ENCODE results near the gene RTBDN. TPM values are rescaled to one million over a fixed set of nuclear protein-coding genes. Genes with fewer than 3 reads are reported as not detected.

RTBDN gene
- total RNA-seq, 4 donors from 2014 or later, result not detected

DNA sequence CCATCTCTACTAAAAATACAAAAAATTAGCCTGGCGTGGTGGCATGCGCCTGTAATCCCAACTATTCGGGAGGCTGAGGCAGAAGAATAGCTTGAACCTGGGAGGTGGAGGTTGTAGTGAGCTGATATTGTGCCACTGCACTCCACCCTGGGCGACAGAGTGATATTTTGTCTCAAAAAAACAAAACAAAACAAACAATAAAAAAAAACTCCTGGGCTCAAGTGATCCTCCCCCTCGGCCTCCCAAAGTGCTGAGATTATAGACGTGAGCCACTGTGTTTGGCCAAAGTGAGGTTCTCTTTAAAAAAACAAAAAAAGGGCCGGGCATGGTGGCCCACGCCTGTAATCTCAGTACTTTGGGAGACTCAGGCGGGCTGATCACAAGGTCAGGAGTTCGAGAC, 46.9 kb downstream of the RTBDN start:
- WGBS, 2 donors, result 59 to 79% methylated on average over 7 to 10 of the region's 10 CpGs
- Histone ChIP-seq H3K27ac (peak overlapping the region; percentile 99), H3K4me3 (no peak overlapping the region), H3K36me3 (peaks cover 0 to 6% (median 0%) of the 10 kb centered on the region in 3 donors), H3K9me3 (no peaks in the 10 kb centered on the region), H3K27me3 (no peaks in the 10 kb centered on the region), H3K4me1 (peaks cover 66 to 86% (median 81%) of the 10 kb centered on the region in 3 donors)
- TF ChIP-seq, protein P1, sequence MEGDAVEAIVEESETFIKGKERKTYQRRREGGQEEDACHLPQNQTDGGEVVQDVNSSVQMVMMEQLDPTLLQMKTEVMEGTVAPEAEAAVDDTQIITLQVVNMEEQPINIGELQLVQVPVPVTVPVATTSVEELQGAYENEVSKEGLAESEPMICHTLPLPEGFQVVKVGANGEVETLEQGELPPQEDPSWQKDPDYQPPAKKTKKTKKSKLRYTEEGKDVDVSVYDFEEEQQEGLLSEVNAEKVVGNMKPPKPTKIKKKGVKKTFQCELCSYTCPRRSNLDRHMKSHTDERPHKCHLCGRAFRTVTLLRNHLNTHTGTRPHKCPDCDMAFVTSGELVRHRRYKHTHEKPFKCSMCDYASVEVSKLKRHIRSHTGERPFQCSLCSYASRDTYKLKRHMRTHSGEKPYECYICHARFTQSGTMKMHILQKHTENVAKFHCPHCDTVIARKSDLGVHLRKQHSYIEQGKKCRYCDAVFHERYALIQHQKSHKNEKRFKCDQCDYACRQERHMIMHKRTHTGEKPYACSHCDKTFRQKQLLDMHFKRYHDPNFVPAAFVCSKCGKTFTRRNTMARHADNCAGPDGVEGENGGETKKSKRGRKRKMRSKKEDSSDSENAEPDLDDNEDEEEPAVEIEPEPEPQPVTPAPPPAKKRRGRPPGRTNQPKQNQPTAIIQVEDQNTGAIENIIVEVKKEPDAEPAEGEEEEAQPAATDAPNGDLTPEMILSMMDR (IDR thresholded peaks at IDR 0.05), result no peak
- TF ChIP-seq POLR2A (IDR thresholded peaks at IDR 0.05), result no peak
- no peak for DNase-seq
- intact Hi-C loops (cut with DNase I), result no loop called here

DNA sequence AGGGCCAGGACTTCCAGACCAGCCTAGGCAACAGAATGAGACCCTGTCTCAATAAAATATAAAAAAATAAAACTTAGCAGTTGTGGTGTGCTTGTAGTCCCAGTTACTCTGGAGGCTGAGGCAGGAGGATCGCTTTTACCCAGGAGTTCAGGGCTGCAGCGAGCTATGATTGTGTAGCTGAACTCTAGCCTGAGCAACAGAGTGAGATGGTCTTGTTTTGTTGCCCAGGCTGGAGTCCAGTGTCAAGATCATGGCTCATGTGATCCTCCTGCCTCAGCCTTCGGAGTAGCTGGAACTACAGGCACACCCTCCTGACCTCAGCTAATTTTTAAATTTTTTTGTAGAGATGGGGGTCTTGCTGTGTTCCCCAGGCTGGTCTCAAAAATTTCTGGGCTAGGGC, 47.4 kb downstream of the RTBDN start:
- intact Hi-C loops (cut with DNase I), result no loop called here
- peak overlapping the region in 2 of 4 donors; percentile 10 to 17 for H3K4me3 ChIP-seq
- 75 to 88% methylated on average over 3 of the region's 3 CpGs for WGBS, 2 donors
- peaks cover 68 to 91% (median 82%) of the 10 kb centered on the region in 3 donors for H3K4me1 ChIP-seq
- peak overlapping the region; percentile 99 for H3K27ac ChIP-seq
- no peaks in the 10 kb centered on the region for H3K27me3 ChIP-seq
- H3K36me3 ChIP-seq, result peaks cover 0 to 1% (median 0%) of the 10 kb centered on the region in 3 donors
- DNase-seq, result no peak
- H3K9me3 ChIP-seq, result no peaks in the 10 kb centered on the region
- TF ChIP-seq, protein P1 (IDR thresholded peaks at IDR 0.05), result no peak
- TF ChIP-seq POLR2A (IDR thresholded peaks at IDR 0.05), result no peak

DNA sequence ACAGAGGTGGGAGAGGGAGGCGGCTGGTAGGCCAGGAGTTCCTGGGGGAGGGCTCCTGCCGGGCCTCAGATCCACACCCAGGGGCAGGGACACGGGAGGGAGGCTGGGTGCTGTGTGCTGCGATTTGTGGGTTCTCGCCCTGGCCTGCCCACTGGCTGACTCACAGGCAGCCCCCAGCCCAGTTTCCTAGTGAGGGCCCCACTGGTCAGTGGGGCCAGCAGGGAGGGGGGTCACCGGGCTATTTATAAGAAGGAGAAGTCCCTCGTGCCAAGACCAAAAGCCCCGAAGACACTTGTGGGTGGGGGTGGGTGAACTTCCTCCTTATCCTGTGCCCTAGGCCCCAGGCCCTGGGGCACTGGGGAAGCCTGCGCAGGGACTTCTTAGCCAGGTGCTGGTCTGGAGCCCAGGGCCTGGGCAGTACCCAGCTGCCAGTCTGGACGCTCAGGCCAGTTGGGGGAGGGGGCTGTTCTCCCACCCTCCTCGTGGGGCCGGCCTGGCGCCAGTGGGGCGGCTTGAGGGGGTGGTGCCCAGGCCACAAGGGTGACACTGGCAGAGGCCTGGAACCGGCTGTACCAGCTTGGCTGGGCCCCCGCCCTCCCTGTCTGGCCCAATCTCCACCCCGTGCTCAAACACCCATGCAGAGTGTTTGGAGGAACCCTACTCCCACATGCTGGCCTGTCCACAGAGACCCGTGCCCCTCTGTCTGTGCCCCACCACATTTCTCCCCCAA, 48.1 kb downstream of the RTBDN start:
- TF ChIP-seq, protein P1 (IDR thresholded peaks at IDR 0.05), result no peak
- TF ChIP-seq POLR2A (IDR thresholded peaks at IDR 0.05), result peak in 1 of 4 donors; percentile 31
- peak; percentile 50 for DNase-seq
- Histone ChIP-seq H3K27me3 (no peaks in the 10 kb centered on the region), H3K4me3 (peak overlapping the region in 3 of 4 donors; percentile 10 to 22 (median 17)), H3K27ac (peak overlapping the region; percentile 99), H3K9me3 (no peaks in the 10 kb centered on the region), H3K36me3 (no peaks in the 10 kb centered on the region), H3K4me1 (peaks cover 74 to 98% (median 88%) of the 10 kb centered on the region in 3 donors)
- intact Hi-C loops (cut with DNase I), result no loop called here
- 0 to 26% methylated on average over 1 to 4 of the region's 18 CpGs for WGBS, 2 donors

DNA sequence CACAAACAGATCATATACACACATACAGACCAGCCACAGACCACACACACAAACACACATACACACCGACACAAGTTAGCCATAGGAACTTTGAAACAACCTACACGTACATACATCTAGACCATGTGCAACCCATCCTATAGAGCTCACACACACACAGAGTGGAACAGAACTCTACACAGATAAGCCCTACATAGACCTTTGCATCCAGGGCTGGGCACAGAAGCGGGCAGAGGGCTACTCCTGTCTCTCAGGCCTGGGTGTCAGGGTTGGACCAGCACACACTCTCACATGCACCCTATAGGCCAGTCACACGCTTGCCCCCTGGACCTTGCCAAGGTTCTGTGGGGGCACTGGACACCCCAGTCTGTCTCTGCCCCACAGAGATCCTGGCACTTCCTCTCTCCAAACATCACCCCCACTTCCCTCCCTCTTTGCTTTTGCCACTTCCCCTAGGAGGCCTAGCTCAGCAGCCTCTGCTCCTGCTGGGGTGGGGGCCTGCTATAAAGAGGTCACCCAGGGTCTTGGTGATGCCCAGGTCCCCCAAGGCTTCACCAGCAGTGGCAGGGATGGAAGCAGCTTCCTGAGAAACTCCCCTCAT, 48.8 kb downstream of the RTBDN start:
- 64 to 65% methylated on average over 3 of the region's 4 CpGs for WGBS, 2 donors
- H3K36me3 ChIP-seq, result no peaks in the 10 kb centered on the region
- no peak for DNase-seq
- peaks cover 74 to 93% (median 82%) of the 10 kb centered on the region in 3 donors for H3K4me1 ChIP-seq
- H3K27ac ChIP-seq, result peak overlapping the region; percentile 99
- no peak for TF ChIP-seq POLR2A (IDR thresholded peaks at IDR 0.05)
- TF ChIP-seq, protein P1 (IDR thresholded peaks at IDR 0.05), result no peak
- peak overlapping the region in 3 of 4 donors; percentile 10 to 22 (median 17) for H3K4me3 ChIP-seq
- H3K9me3 ChIP-seq, result no peaks in the 10 kb centered on the region
- intact Hi-C loops (cut with DNase I), result no loop called here
- H3K27me3 ChIP-seq, result no peaks in the 10 kb centered on the region

DNA sequence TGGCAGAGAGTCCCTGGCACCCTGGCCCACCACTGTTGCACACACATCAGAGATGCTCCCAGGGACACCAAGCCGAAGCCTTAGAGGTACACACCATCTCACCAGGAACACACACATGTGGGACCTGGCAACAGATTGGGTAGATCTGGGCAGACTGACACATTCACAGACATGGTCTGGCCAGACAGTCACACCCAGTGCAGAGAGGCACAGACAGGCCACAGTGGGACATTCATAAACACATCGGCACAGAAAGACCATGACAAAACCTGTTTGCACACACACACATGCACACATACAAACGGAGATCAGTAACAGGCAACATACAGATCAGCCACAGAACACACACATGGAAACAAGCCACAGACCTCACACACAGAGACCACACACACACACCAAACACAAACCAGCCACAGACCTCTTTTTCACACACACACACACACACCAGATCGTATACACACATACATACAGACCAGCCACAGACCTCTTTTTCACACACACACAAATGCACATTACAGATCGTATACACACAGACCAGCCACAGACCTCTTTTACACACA, 49.4 kb downstream of the RTBDN start:
- intact Hi-C loops (cut with DNase I), result no loop called here

More for the DNA sequence above, 49.4 kb downstream of the RTBDN start:
- Histone ChIP-seq H3K27ac (peak overlapping the region; percentile 99), H3K9me3 (no peaks in the 10 kb centered on the region), H3K4me3 (peak overlapping the region in 2 of 4 donors; percentile 22 to 58), H3K36me3 (no peaks in the 10 kb centered on the region), H3K27me3 (no peaks in the 10 kb centered on the region), H3K4me1 (peaks cover 74 to 89% (median 79%) of the 10 kb centered on the region in 3 donors)
- WGBS, 2 donors, result 36 to 49% methylated on average over 5 of the region's 5 CpGs
- no peak for TF ChIP-seq POLR2A (IDR thresholded peaks at IDR 0.05)
- TF ChIP-seq, protein P1 (IDR thresholded peaks at IDR 0.05), result no peak
- no peak for DNase-seq

All from esophagus squamous epithelium (tissue), 5 donors.